A673 (cell line): ENCODE results near the gene ZNF621. TPM values are rescaled to one million over a fixed set of nuclear protein-coding genes. Genes with fewer than 3 reads are reported as not detected.

Experiments
- BruUV-seq: library from RNA; stranded (reverse); fragments of 400-500 nt; replicated peaks from 2 replicates; lab custom pipeline; 2021; lab: Mats Ljungman, UMichigan
- CTCF ChIA-PET: fragments of 300-600 bp; sonication (Branson Sonifier 250); formaldehyde crosslinking; loops from one replicate; lab custom pipeline; 2022; ENCODE audit warnings: antibody characterized with exemption; lab: Charles Lee
- POLR2A ChIA-PET: fragments of 300-600 bp; sonication (Branson Sonifier 250); formaldehyde crosslinking; loops from one replicate; lab custom pipeline; 2022; ENCODE audit warnings: antibody characterized with exemption; ENCODE audit not compliant: low non-redundant PET; lab: Charles Lee
- DNase-seq: peaks from one replicate; pipeline ENCODE4 v3.0.0-alpha.2; 2015; ENCODE audit warnings: low spot score
- H3K27ac ChIP-seq: fragments of 200-600 bp; sonication (generic); 2 replicates; pipeline ENCODE4 v1.5.1; 2016; ENCODE audit warnings: mixed run types, low read depth, mild to moderate bottlenecking, mixed read lengths, antibody characterized with exemption, low read length; ENCODE audit not compliant: poor library complexity, severe bottlenecking
- H3K27me3 ChIP-seq: fragments of 200-600 bp; sonication (generic); replicated peaks from 2 replicates; pipeline ENCODE4 v1.6.1; 2017; ENCODE audit warnings: mixed run types, low read depth, mild to moderate bottlenecking, mixed read lengths, antibody characterized with exemption, low read length; ENCODE audit not compliant: insufficient read depth, poor library complexity
- H3K36me3 ChIP-seq: fragments of 200-600 bp; sonication (generic); 2 replicates; pipeline ENCODE4 v1.6.1; 2016; ENCODE audit warnings: mixed run types, mild to moderate bottlenecking, mixed read lengths, antibody characterized with exemption, low read length; ENCODE audit not compliant: insufficient read depth, poor library complexity, severe bottlenecking
- H3K4me1 ChIP-seq: fragments of 200-600 bp; sonication (generic); 2 replicates; pipeline ENCODE4 v1.6.1; 2017; ENCODE audit warnings: mixed run types, mild to moderate bottlenecking, mixed read lengths, antibody characterized with exemption, low read length; ENCODE audit not compliant: insufficient read depth, poor library complexity, severe bottlenecking
- H3K4me3 ChIP-seq: fragments of 200-600 bp; sonication (generic); 2 replicates; pipeline ENCODE4 v1.5.1; 2016; ENCODE audit warnings: low read depth, mixed run types, mild to moderate bottlenecking, mixed read lengths, low read length; ENCODE audit not compliant: poor library complexity, severe bottlenecking
- H3K9me3 ChIP-seq: fragments of 200-600 bp; sonication (generic); 2 replicates; pipeline ENCODE4 v1.6.1; 2016; ENCODE audit warnings: mixed run types, low read depth, mild to moderate bottlenecking, mixed read lengths, antibody characterized with exemption, low read length; ENCODE audit not compliant: poor library complexity, severe bottlenecking
- EZH2 ChIP-seq: fragments of 200-600 bp; sonication (generic); IDR thresholded peaks from 2 replicates; pipeline ENCODE4 v1.6.1; 2017; ENCODE audit warnings: borderline replicate concordance, low read depth, mild to moderate bottlenecking, mixed read lengths, antibody characterized with exemption, low read length; ENCODE audit not compliant: poor library complexity, severe bottlenecking
- intact Hi-C: fragments of 100-400 bp; cut with micrococcal nuclease; formaldehyde crosslinking; loops from one replicate; pipeline ENCODE4 v1.10.0; 2022; ENCODE audit not compliant: unreplicated experiment
- total RNA-seq: library from RNA; stranded (reverse); gene quantifications from 2 replicates; pipeline ENCODE4 v1.2.3, GENCODE V29; 2021
- TF ChIP-seq, protein P1 (sequence below): fragments of 300-800, 200-600 bp; sonication (generic); conservative IDR thresholded peaks from 2 replicates; pipeline ENCODE4 v1.5.1; 2017; ENCODE audit warnings: low read depth, mild to moderate bottlenecking, antibody characterized with exemption, low read length, moderate library complexity, mixed read lengths

The ZNF621 gene
- total RNA-seq, 1 experiment from 2014 or later, result 9.9 TPM

DNA sequence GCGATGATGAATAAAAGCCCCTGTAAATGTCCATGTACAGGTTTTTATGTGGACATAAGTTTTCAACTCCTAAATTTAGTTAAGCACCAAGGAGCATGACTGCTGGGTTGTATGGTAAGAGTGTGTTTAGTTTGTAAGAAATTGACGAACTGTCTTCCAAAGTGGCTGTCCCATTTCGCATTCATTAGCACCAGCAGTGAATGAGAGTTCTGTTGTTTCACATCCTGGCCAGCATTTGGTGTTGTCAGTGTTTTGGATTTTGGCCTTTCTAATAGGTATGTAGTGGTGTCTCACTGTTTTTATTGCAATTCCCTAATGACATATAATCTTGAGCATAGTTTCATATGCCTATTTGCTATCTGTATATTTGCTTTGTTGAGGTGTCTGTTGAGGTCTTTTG is 3.7 kb downstream of the ZNF621 start:
- H3K36me3 ChIP-seq, result peaks cover 12% of the 10 kb centered on the region
- no peaks in the 10 kb centered on the region for H3K27me3 ChIP-seq
- no peak overlapping the region for H3K27ac ChIP-seq
- ChIA-PET CTCF (no interaction called here), POLR2A (no interaction called here)
- H3K4me1 ChIP-seq, result no peaks in the 10 kb centered on the region
- TF ChIP-seq, protein P1, sequence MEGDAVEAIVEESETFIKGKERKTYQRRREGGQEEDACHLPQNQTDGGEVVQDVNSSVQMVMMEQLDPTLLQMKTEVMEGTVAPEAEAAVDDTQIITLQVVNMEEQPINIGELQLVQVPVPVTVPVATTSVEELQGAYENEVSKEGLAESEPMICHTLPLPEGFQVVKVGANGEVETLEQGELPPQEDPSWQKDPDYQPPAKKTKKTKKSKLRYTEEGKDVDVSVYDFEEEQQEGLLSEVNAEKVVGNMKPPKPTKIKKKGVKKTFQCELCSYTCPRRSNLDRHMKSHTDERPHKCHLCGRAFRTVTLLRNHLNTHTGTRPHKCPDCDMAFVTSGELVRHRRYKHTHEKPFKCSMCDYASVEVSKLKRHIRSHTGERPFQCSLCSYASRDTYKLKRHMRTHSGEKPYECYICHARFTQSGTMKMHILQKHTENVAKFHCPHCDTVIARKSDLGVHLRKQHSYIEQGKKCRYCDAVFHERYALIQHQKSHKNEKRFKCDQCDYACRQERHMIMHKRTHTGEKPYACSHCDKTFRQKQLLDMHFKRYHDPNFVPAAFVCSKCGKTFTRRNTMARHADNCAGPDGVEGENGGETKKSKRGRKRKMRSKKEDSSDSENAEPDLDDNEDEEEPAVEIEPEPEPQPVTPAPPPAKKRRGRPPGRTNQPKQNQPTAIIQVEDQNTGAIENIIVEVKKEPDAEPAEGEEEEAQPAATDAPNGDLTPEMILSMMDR, result no peak
- TF ChIP-seq EZH2, result no peak
- no TSS peak for BruUV-seq
- H3K9me3 ChIP-seq, result no peaks in the 10 kb centered on the region
- intact Hi-C loops, result no loop called here
- H3K4me3 ChIP-seq, result no peak overlapping the region
- no peak for DNase-seq

DNA sequence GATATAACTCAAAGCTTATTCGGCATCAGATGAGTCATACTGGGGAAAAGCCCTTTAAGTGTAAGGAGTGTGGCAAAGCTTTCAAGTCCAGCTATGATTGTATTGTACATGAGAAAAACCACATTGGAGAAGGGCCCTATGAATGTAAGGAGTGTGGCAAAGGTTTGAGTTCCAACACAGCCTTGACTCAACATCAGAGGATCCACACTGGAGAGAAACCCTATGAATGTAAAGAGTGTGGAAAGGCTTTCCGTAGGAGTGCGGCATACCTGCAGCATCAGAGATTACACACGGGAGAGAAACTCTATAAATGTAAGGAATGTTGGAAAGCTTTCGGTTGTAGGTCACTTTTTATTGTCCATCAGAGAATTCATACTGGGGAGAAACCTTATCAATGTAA is 7.5 kb downstream of the ZNF621 start:
- no TSS peak for BruUV-seq
- Histone ChIP-seq H3K27ac (no peak overlapping the region), H3K4me3 (no peak overlapping the region), H3K4me1 (no peaks in the 10 kb centered on the region), H3K27me3 (no peaks in the 10 kb centered on the region), H3K9me3 (no peaks in the 10 kb centered on the region), H3K36me3 (peaks cover 12% of the 10 kb centered on the region)
- TF ChIP-seq, protein P1, result no peak
- TF ChIP-seq EZH2, result no peak
- ChIA-PET POLR2A (no interaction called here), CTCF (no interaction called here)
- no peak for DNase-seq
- intact Hi-C loops, result no loop called here

DNA sequence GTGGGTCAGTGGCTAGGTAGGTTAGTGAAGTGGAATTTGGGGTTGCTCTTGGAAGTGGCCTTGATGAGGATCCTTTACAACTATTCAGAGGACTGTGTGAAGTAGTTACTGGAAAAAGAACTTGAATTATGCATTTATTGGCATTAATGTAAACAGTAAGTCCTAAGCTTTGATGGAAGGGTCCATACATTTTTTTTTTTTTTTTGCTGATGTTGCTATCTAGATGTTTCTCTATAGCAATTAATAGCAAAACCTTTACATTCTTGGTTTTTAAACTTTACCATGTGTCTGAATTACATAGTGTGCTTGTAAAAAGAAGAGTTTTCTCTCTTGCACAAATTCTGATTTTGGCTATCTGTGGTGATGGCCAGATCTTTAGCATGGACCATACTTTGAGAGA is 9.5 kb downstream of the ZNF621 start:
- Histone ChIP-seq H3K4me3 (no peak overlapping the region), H3K4me1 (no peaks in the 10 kb centered on the region), H3K27ac (no peak overlapping the region), H3K27me3 (no peaks in the 10 kb centered on the region), H3K9me3 (no peaks in the 10 kb centered on the region), H3K36me3 (peaks cover 12% of the 10 kb centered on the region)
- ChIA-PET POLR2A (no interaction called here), CTCF (no interaction called here)
- intact Hi-C loops, result no loop called here
- DNase-seq, result no peak
- no TSS peak for BruUV-seq
- TF ChIP-seq, protein P1, result no peak
- TF ChIP-seq EZH2, result no peak
